Measurements from ENCODE around the gene RBPJ. TPM values are rescaled to one million over a fixed set of nuclear protein-coding genes. Genes with fewer than 3 reads are reported as not detected.
"Not testable (repeated sequence)": the region's sequence is repeated elsewhere in the genome, so short reads cannot be mapped to it uniquely, and the experiment has no call there.

The RBPJ gene
- total and polyA plus RNA-seq, 12 donors = 10.1 to 59.1 (median 38.1) TPM

GRCh38 chr4:26307037-26307800 lies 13.6 kb upstream of the RBPJ start:
- ATAC-seq = no peak
- H3K27ac ChIP-seq = no peak overlapping the region
- no peak for TF ChIP-seq CTCF (IDR thresholded peaks at IDR 0.05)
- 80 to 81% methylated on average over 6 of the region's 6 CpGs for WGBS, 2 donors
- DNase-seq = no peak
- no peaks in the 10 kb centered on the region for H3K9me3 ChIP-seq
- no peak overlapping the region for H3K4me3 ChIP-seq
- peaks cover 0 to 2% (median 0%) of the 10 kb centered on the region in 9 donors for H3K4me1 ChIP-seq
- intact Hi-C loops (cut with DNase I) = no loop called here
- H3K36me3 ChIP-seq = no peaks in the 10 kb centered on the region
- no peaks in the 10 kb centered on the region for H3K27me3 ChIP-seq

DNA sequence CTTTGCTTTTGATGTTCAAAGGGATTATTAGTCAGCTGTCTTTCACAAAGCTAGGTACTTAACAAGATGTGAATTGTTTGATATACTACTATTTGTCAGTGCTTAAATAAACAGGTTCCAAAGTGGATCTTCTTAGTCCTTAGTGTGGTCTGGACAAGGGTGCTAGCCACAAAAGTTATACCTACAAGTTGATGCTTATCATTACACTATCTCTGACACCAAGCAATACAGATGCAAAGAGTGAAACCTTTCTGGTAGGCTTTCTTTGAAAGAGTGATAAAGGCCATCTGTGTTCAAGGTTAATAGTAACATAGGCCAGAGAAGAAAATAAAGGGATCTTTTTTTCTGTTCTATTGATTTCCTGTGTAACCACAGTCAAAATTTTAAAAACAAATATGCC lies 12.2 kb upstream of the RBPJ start:
- no peak overlapping the region for H3K27ac ChIP-seq
- TF ChIP-seq CTCF (IDR thresholded peaks at IDR 0.05) = no peak
- H3K9me3 ChIP-seq = no peaks in the 10 kb centered on the region
- no peaks in the 10 kb centered on the region for H3K36me3 ChIP-seq
- intact Hi-C loops (cut with DNase I) = no loop called here
- DNase-seq (no peak), ATAC-seq (no peak)
- peaks cover 0 to 6% (median 0%) of the 10 kb centered on the region in 9 donors for H3K4me1 ChIP-seq
- H3K4me3 ChIP-seq = no peak overlapping the region
- no peaks in the 10 kb centered on the region for H3K27me3 ChIP-seq

GRCh38 chr4:26310264-26310663 lies 10.6 kb upstream of the RBPJ start:
- TF ChIP-seq CTCF (IDR thresholded peaks at IDR 0.05) = no peak
- intact Hi-C loops (cut with DNase I) = loop anchor here in 1 of 10 donors (10.0 kb wide), 1 partner anchor 225 kb away; no protein-coding TSS in a partner anchor
- Histone ChIP-seq H3K4me3 (no peak overlapping the region), H3K36me3 (no peaks in the 10 kb centered on the region), H3K4me1 (peaks cover 0 to 6% (median 0%) of the 10 kb centered on the region in 9 donors), H3K27me3 (no peaks in the 10 kb centered on the region), H3K9me3 (peaks cover 0 to 15% (median 7%) of the 10 kb centered on the region in 11 donors), H3K27ac (no peak overlapping the region)
- ATAC-seq (no peak), DNase-seq (no peak)
- whole genome bisulfite sequencing, 2 donors = 74 to 79% methylated on average over 2 of the region's 2 CpGs

DNA sequence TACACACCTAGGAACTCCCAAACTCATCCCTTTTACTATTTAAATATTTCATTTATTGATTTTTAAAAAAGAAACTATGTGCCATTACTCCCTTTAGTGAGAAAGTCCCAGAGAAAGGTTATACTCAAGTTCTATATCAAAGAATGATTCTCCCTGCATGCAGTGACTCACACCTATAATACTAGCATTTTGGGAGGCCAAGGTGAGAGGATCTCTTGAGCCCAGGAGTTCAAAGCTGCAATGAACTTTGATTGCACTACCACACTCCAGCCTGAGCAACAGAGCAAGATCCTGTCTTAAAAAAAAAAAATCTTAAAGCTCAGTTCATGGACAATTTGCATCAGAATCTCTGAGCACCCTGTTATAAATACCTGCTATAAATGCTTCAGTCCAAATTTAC lies 9.2 kb upstream of the RBPJ start:
- Histone ChIP-seq H3K4me1 (peaks cover 0 to 6% (median 0%) of the 10 kb centered on the region in 9 donors), H3K4me3 (no peak overlapping the region), H3K27ac (no peak overlapping the region), H3K9me3 (peaks cover 0 to 24% (median 15%) of the 10 kb centered on the region in 11 donors), H3K27me3 (no peaks in the 10 kb centered on the region), H3K36me3 (no peaks in the 10 kb centered on the region)
- no peak for TF ChIP-seq CTCF (IDR thresholded peaks at IDR 0.05)
- intact Hi-C loops (cut with DNase I) = loop anchor here in 1 of 10 donors (10.0 kb wide), 1 partner anchor 227 kb away; no protein-coding TSS in a partner anchor
- ATAC-seq (no peak), DNase-seq (no peak)

- H3K27ac ChIP-seq, H3K27me3 ChIP-seq, DNase-seq, ATAC-seq, H3K36me3 ChIP-seq, H3K4me3 ChIP-seq: not testable (repeated sequence)
- Histone ChIP-seq H3K4me1 (peaks cover 0 to 23% (median 3%) of the 10 kb centered on the region in 9 donors), H3K9me3 (peaks cover 0 to 31% (median 15%) of the 10 kb centered on the region in 11 donors)
- intact Hi-C loops (cut with DNase I) = loop anchor here in 1 of 10 donors (10.0 kb wide), 1 partner anchor 231 kb away; no protein-coding TSS in a partner anchor
- 92 to 96% methylated on average over 8 of the region's 8 CpGs for WGBS, 2 donors
Observed at GRCh38 chr4:26315316-26315932, 5.4 kb upstream of the RBPJ start.
